22Rv1 (cell line): Measurements from ENCODE around the gene ANK2.

Source experiments
- CTCF ChIP-seq: fragments of 450-650 bp; IDR thresholded peaks from 2 replicates; pipeline ENCODE4 v1.5.1; 2017; ENCODE audit warnings: mild to moderate bottlenecking
- ZFX ChIP-seq: fragments of 450-650 bp; IDR thresholded peaks from 2 replicates; pipeline ENCODE4 v1.6.1; 2017; ENCODE audit warnings: antibody characterized with exemption, borderline replicate concordance

- TF ChIP-seq CTCF (no peak), ZFX (no peak)
Measured at GRCh38 chr4:113189546-113189945, 140.1 kb downstream of the ANK2 start.
